ENCODE measurements around the gene ACP5. TPM values are rescaled to one million over a fixed set of nuclear protein-coding genes. Genes with fewer than 3 reads are reported as not detected.

Gene ACP5
- total RNA-seq, 2 experiments from 2014 or later: 13.4 to 15.3 TPM

- ChIA-PET CTCF (no interaction called here), POLR2A (no interaction called here)
- no peak for TF ChIP-seq CTCF (IDR thresholded peaks at IDR 0.05)
- H3K27ac Mint-ChIP-seq: no peak overlapping the region
- ATAC-seq (ENCODE audit: poor library complexity) (no peak), DNase-seq (peak in 6 of 14 experiments; percentile 11 to 73 (median 29))
- H3K36me3 Mint-ChIP-seq (ENCODE audit: low read depth): peaks cover 15% of the 10 kb centered on the region
- H3K4me3 ChIP-seq (ENCODE audit: low read length): no peak overlapping the region
- H3K27me3 ChIP-seq (ENCODE audit: control insufficient read depth in 1 of 2, insufficient read depth in 2 of 2, low read length in 2 of 2): no peaks in the 10 kb centered on the region
- peaks cover 10% of the 10 kb centered on the region for H3K36me3 ChIP-seq (ENCODE audit: insufficient read depth, low read length)
- H3K4me1 ChIP-seq (ENCODE audit: insufficient read depth, low read length): peaks cover 19% of the 10 kb centered on the region
- H3K27ac ChIP-seq (ENCODE audit: low read depth in 1 of 2, low read length in 2 of 2): no peak overlapping the region
- intact Hi-C loops (cut with DNase I, micrococcal nuclease): no loop called here
- no peaks in the 10 kb centered on the region for H3K27me3 Mint-ChIP-seq
- peak overlapping the region; percentile 45 for H3K4me3 Mint-ChIP-seq
- H3K9me3 Mint-ChIP-seq: no peaks in the 10 kb centered on the region
- no peaks in the 10 kb centered on the region for H3K9me3 ChIP-seq (ENCODE audit: control insufficient read depth in 1 of 2, insufficient read depth in 1 of 2, low read length in 2 of 2)
- peaks cover 27% of the 10 kb centered on the region for H3K4me1 Mint-ChIP-seq (ENCODE audit: low read depth)
These were observed 47.0 kb downstream of the ACP5 start for GRCh38 chr19:11530432-11530831.

- peak within 1 kb of the TSS; percentile 93 for H3K27ac Mint-ChIP-seq
- H3K36me3 ChIP-seq (ENCODE audit: insufficient read depth, low read length): peaks cover 17% of the 10 kb centered on the region
- H3K36me3 Mint-ChIP-seq (ENCODE audit: low read depth): peaks cover 15% of the 10 kb centered on the region
- CTCF ChIA-PET: interaction anchor here (0.6 to 1.6 kb wide), 4 partner anchors 8 to 148 kb away, joined by 3 to 5 read pairs (median 4); partner anchors contain the start of gene ELOF1
- H3K4me3 Mint-ChIP-seq: peak within 1 kb of the TSS; percentile 97
- ATAC-seq (ENCODE audit: poor library complexity): peak; percentile 99
- intact Hi-C loops (cut with DNase I, micrococcal nuclease): loop anchor here (2.0 kb wide), 1 partner anchor 30 kb away; the partner anchor contains the start of gene ELOF1 (in 2 of the 2)
- H3K27ac ChIP-seq (ENCODE audit: low read depth in 1 of 2, low read length in 2 of 2): peak within 1 kb of the TSS; percentile 71 to 78
- no peak for TF ChIP-seq CTCF (IDR thresholded peaks at IDR 0.05)
- peaks cover 19% of the 10 kb centered on the region for H3K4me1 ChIP-seq (ENCODE audit: insufficient read depth, low read length)
- no peaks in the 10 kb centered on the region for H3K27me3 Mint-ChIP-seq
- no peaks in the 10 kb centered on the region for H3K9me3 ChIP-seq (ENCODE audit: control insufficient read depth in 1 of 2, insufficient read depth in 1 of 2, low read length in 2 of 2)
- H3K4me3 ChIP-seq (ENCODE audit: low read length): peak within 1 kb of the TSS; percentile 70
- POLR2A ChIA-PET: interaction anchor here (0.6 to 1.8 kb wide), 13 partner anchors 10 to 182 kb away, joined by 3 to 10 read pairs (median 4); partner anchors contain the start of genes CCDC159, ELOF1, PRKCSH and SWSAP1
- no peaks in the 10 kb centered on the region for H3K9me3 Mint-ChIP-seq
- peaks cover 20% of the 10 kb centered on the region for H3K4me1 Mint-ChIP-seq (ENCODE audit: low read depth)
- H3K27me3 ChIP-seq (ENCODE audit: control insufficient read depth in 1 of 2, insufficient read depth in 2 of 2, low read length in 2 of 2): no peaks in the 10 kb centered on the region
- DNase-seq: peak; percentile 85 to 96 (median 88)
These were observed 48.7 kb downstream of the ACP5 start, which contains the start of gene ECSIT for GRCh38 chr19:11528551-11529341. Gene ECSIT (minus strand): TSS chr19:11529134. CDS start chr19:11519170, 9,964 bp downstream.

Other genes starting within 250 kb of the ACP5 start
- gene RAB3D, start 238.0 kb downstream of the ACP5 start, total RNA-seq: 1 to 10 TPM; 1.2 to 2.2 TPM
- gene TMEM205, start 231.4 kb downstream of the ACP5 start, total RNA-seq: 10 to 100 TPM in 1 of 2 experiments, 1 to 10 TPM in 1; 8.8 to 10.4 TPM
- gene CCDC159, start 231.1 kb downstream of the ACP5 start, total RNA-seq: 10 to 100 TPM; 35.5 to 42.4 TPM
- gene PLPPR2, start 222.2 kb downstream of the ACP5 start, total RNA-seq: 1 to 10 TPM; 8.2 TPM
- gene SWSAP1, start 203.0 kb downstream of the ACP5 start, total RNA-seq: 1 to 10 TPM; 2.6 to 2.7 TPM
- 10 to 100 TPM; 10.9 to 11.3 TPM for gene EPOR, start 193.3 kb downstream of the ACP5 start, total RNA-seq
- gene RGL3, start 158.3 kb downstream of the ACP5 start, total RNA-seq: not detected
- not detected for gene ODAD3, start 142.5 kb downstream of the ACP5 start, total RNA-seq
- gene PRKCSH, start 142.0 kb downstream of the ACP5 start, total RNA-seq: 100 to 1,000 TPM; 257 to 260 TPM
- under 1 TPM in 1 of 2 experiments, not detected in 1; 0.66 TPM for gene ELAVL3, start 96.6 kb downstream of the ACP5 start, total RNA-seq
- 1 to 10 TPM; 7.4 to 7.5 TPM for gene ZNF653, start 71.8 kb downstream of the ACP5 start, total RNA-seq
- 10 to 100 TPM; 27.2 to 27.4 TPM for gene ECSIT, start 48.5 kb downstream of the ACP5 start, total RNA-seq
- not detected for gene CNN1, start 38.8 kb downstream of the ACP5 start, total RNA-seq
- 10 to 100 TPM; 31.8 to 33.2 TPM for gene ELOF1, start 18.4 kb downstream of the ACP5 start, total RNA-seq
- gene ZNF627, start 19.8 kb upstream of the ACP5 start, total RNA-seq: 10 to 100 TPM; 11.7 to 12.7 TPM
- gene ZNF823, start 161.3 kb upstream of the ACP5 start, total RNA-seq: 1 to 10 TPM; 1.7 to 2.2 TPM
- 1 to 10 TPM; 2.6 to 4.1 TPM for gene ZNF441, start 189.4 kb upstream of the ACP5 start, total RNA-seq
- 1 to 10 TPM in 1 of 2 experiments, under 1 TPM in 1; 0.41 to 1.1 TPM for gene ZNF491, start 220.9 kb upstream of the ACP5 start, total RNA-seq
- 1 to 10 TPM; 5.8 to 6.8 TPM for gene ZNF440, start 236.6 kb upstream of the ACP5 start, total RNA-seq